Daoy (cell line): ENCODE measurements around the gene DENND6B. TPM values are rescaled to one million over a fixed set of nuclear protein-coding genes. Genes with fewer than 3 reads are reported as not detected.
"Not testable (repeated sequence)": the region's sequence is repeated elsewhere in the genome, so short reads cannot be mapped to it uniquely, and the experiment has no call there.

Experiments
- DNase-seq: peaks from one replicate; pipeline ENCODE4 v3.0.0-alpha.2; 2015; ENCODE audit warnings: low read depth
- total RNA-seq: library from RNA; depleted of rRNA; stranded (reverse); fragments of >200 nt; shearing (Covaris generic); gene quantifications from 2 replicates; pipeline ENCODE4 v1.2.3, GENCODE V29; 2014

Gene DENND6B
- total RNA-seq, 1 experiment from 2014 or later: 1.3 TPM

DNA sequence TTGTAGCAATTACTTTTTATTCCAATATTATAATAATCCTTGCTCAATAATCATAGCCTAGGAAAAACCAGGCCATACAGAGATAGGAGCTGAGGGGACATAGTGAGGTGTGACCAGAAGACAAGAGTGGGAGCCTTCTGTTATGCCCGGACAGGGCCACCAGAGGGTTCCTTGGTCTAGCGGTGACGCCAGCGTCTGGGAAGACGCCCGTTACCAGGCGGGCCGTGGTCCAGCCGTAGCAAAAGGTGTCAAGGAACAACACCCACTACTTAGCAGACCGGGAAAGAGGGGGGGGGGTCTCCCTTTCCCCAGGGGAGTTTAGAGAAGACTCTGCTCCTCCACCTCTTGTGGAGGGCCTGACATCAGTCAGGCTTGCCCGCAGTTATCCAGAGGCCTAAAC, 53.5 kb downstream of the DENND6B start:
- DNase-seq: not testable (repeated sequence)

DNA sequence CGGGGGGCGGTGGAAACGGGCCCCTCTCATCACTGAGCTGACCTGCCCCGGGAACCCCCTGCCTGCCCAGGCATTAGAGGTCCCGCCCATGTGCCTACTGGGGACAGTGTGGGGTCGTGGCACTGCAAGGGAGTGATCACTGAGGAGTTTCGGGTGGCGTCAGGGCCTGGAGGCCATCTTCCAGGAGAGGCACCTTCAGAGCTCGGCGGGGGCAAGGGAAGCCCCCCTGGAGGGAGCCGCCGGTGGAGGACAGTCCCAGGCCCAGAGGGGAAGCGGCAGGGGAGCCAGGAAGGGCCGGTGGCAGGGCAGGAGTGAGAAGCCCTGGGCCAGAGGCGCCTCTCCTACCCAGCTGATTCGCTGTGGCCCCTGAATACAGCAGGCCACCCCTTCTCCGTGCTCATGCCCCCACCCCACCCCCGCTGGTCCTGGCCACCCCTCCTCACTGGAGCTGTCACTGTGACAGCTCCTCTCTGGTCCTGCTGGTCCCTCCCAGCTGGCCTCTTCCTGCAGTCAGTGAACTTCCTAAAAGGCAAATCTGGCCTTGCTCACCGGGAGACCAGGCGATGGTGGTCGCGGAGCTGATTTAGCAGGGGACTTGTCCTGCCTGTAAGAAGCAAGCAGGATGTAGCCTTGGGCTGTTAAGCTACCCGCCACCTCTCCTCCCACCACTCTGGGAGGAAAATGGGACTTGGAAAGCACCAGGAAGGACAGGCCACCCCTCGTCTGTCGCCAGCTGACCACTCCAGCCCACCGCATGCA, 54.6 kb downstream of the DENND6B start:
- peak; percentile 39 for DNase-seq

DNA sequence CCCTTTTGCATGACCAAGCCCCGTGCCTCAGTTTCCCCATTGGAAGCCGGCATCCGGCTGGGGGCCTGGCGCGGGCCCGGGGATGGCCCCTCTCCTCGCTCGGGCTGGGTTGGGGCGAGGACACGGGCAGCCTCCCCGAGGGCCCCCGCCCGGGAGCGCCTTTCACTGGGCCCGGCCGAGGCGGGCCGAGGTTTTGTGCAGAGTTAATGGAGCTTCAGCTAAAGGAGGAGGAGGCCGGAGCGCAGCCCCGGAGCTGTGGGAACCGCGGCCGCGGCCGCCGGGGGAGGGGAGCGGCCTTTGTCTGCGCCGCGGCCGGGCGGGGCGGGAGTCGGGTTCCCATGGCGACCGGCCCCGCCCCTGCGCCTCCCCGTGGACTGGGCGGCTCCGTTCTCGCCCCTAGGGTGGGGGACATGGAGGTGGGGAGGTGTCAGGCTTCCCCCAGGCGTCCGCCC, 55.3 kb downstream of the DENND6B start:
- peak; percentile 80 for DNase-seq

DNA sequence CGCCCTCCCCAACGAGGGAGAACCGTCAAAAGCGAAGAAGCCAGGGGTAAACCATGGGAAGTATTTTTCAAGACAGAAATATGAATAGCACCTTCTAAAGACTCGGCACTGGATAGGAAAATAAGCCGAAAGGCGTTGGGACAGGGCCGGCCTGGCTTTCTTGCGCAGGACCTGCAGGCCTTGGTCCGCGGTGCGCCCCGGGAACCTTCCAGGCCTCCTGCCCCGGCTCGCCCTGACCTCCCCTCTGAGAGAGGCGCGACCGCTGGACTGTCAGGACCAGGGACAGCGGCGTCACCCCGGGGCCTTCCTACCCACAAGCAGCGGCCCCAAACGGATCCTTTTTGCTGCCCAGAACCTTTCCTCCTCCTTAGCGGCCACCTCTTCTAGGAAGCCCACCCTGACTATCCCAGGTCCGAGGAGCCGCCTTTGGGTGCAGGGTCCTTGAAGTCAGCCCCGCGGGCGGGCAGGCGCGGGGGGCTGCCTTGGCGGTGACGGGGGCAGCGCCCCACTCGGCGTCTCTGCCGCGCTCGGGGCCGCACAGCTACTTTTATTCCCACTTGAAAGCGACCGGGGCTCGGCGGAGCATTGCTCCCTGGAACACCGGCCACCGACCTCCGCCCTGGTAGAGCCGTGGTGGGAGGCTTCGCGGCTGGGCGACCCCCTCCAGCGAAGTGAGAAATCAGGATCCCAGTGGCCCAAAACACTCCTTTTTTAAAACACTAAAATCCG, 56.0 kb downstream of the DENND6B start:
- DNase-seq: peak; percentile 71

GRCh38 chr22:50269970-50270665, 56.7 kb downstream of the DENND6B start, which contains the start of gene MAPK11:
TSS of gene MAPK11 (minus strand) at chr22:50270380. CDS start at chr22:50270292, 88 bp downstream.
- peak; percentile 62 for DNase-seq

DNA sequence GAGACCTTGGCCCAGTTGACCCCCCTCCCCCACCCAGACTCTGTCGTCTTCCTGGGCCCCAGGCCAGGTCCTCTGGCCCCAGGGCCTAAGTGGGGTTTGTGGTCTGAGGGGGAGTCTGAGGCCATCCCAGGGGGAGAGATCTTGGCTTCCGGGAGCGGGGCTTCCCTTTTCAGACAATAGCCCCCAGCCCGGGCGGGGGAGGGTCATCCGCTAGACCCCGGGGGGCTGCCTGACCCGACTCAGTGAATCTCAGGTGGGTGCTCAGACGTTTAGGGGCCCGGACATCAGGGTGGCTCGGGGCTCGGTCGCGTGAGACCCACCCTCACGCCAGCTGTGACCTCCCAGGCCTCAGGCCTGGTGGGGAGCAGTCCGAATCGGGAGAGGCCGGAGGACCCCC, 57.2 kb downstream of the DENND6B start:
- DNase-seq: no peak

DNA sequence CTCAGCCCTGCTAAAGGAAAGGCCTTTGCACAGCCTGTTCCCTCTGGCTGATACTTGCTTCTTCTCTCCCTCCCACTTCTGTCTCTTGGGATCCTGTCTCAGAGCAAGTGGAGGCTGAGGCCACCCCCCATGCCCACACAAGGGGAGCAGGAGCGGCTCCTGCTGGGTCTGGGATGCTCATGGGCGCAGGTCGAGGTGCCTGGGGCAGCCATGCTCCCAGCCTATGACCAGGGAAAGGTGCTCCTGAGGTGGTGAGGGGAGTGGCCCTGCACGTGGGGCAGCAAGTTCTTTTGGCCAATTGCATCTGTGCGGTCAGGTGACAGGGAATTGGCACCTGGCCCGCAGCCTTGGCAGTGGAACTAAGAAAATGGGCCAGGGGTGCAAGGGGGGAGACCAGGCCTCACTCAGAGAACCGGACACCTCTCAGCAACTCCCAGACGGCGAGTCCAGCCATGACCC, 58.1 kb downstream of the DENND6B start:
- DNase-seq: no peak

GRCh38 chr22:50267591-50268390, 59.0 kb downstream of the DENND6B start:
- peak; percentile 40 for DNase-seq

GRCh38 chr22:50266994-50267393, 59.8 kb downstream of the DENND6B start:
- no peak for DNase-seq

- no peak for DNase-seq
Observed at GRCh38 chr22:50264946-50265669, 61.7 kb downstream of the DENND6B start.

GRCh38 chr22:50264104-50264745, 62.6 kb downstream of the DENND6B start:
- DNase-seq: no peak

DNA sequence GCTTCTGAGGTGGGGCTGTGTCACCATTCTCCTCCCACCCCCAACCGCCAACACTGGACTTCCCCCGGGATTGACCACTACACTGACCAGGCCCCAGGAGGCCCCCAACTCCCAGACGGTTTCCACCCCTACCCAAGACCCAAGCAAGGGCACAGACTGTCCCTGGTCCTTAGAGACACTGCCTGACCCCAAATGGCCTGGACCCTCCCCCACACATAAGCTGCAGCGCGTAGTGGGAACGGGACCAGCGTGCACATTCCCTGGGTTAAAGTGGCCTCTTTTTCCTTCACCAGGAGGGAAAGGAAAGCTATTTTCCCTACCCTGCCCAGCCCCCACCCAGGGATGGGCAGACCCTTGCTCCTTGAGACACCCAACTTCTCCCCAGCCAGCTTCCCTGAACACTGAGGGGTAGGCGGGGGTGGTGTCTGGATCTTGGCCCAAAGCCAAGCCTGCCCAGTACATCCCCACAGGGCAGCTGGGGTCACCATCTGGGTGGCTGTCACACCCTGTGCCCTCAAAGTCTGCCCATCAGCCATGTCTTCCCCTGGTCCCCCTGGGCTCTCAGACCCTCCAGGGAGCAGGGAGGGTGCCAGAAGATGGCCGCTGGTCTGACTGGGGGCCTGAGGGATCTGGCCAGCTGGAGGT, 63.7 kb downstream of the DENND6B start:
- DNase-seq: no peak

DNA sequence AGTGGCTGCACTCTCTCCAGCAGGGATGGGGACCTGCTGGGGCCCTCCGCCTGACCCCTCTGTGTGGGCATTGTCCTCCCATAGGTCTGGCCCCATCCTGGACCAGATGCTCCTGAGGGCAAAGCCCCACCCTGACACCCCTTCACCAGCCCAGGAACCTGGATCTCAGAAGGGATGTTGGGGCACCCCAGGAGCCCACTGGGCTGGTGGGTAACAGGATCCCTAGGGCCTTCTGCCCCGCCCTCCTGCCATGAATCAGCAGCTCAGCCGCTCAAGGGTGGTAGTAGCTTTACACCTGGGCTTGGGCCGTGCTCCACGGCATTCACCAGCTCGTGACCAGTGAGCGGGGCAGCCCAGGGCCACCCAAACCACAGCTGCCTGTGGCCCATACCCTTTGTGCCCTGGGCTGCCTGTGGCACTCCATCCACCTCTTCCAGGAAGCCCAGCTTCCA, 64.3 kb downstream of the DENND6B start:
- peak; percentile 62 for DNase-seq

DNA sequence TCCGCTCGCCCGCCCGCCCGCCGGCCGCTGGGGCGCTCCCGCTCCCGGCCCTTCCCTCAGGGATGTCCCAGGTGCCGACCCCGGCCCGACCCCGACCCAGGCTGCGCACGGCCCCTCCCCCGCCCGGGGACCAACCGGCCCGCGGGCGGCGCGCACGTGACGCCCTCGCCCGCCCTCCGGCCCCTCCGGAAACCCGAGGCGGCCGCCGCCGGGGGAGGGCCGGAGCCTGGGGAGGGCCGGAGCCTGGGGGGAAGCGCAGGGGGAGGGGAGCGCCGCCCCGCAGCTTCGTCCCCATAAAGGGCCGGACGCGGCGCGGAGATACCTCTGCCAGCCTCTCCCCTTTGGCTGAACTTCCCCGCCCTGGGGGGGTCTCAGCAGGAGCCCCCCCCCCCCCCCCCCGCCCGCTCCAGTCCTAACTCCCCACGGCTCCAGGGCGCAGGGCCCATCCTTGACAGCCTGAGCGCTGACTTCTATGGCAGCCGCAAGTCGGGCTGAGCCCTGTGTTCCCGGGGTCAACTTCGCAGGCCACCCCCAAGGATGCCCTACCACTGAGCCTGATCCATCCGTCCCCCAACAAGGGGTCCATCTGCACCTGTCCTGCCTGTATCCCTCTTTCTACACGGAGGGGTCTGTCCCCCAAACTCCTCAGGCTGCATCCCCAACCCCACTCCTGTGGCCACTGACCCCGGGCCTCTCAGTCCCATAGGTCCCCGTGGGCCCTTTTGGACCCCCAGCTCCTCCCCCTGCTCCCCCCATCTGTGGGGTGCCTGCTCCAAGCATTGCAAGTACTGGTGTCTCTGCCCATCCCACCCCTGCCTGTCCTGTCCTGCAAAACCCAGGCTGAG, 65.0 kb downstream of the DENND6B start, which contains the start of gene MAPK12:
TSS of gene MAPK12 (minus strand) at position 69 of the 845 bp plus-strand sequence. CDS start 174 bp downstream, outside the sequence.
- peak; percentile 46 for DNase-seq

DNA sequence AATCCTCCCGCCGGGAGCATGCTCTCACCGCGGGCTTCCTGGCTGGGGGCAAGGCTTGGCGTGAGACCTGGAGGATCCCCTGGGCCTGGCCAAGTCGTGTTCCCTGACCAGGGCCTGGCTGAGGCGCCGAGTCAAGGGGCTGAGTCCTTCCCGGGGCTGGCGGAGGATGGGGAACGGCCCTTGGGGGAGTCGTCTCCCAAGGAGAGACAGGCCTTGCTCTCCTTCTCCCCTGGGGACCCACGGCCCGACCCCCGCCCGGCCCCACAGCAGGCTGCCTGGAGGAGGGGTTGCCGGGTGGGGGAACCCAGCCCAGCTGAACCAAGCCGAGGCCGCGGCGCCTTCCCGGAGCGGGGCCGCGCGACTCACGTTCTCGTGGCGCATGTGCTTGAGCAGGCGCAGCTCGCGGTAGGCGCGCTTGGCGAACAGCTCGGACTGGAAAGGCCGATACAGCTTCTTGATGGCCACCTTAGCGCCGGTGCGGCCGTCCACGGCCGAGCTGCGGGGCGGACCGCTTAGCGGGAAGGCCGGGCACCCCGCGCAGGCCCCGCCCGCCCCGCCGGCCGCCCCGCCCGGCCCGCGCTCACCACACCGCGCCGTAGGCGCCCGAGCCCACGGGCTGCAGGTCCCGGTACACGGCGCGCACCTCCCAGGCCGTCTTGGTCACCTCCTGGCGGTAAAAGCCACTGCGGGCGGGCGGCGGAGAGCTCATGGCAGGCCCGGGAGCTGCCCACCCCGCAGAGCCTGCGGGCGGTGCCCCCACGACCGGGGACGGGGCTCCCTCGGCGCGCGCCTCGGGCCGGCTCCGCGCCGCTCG, 65.8 kb downstream of the DENND6B start:
- peak; percentile 76 for DNase-seq

- DNase-seq: no peak
Observed at GRCh38 chr22:50260434-50260800, 66.4 kb downstream of the DENND6B start.

DNA sequence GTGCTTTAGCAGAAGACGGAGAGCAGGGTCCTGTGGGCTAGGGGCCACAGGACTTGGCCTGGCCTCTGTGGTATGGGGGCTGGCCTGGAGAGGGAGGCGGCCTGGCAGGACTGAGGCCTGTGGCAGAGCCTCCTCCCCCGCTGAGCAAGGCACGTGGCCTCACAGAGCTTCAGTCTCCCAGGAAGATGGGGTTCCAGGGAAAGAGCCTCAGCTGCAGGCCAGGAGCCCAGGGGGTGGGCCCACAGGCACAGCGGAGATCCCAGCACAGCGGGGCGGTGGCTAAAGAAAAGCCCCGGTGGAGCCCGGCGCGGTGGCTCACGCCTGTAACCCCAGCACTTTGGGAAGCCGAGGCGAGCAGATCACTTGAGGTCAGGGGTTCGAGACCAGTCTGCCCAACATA, 67.5 kb downstream of the DENND6B start:
- no peak for DNase-seq
